Dedifferentiated amniotic fluid mesenchymal stem cell (primary cell): ENCODE measurements around the gene CPNE7.

Experiments used
- DNase-seq: peaks from one replicate; pipeline ENCODE4 v3.0.0-alpha.2; 2016; ENCODE audit errors: extremely low spot score

The CPNE7 gene

GRCh38 chr16:89602952-89603590 lies 27.5 kb downstream of the CPNE7 start:
- no peak for DNase-seq

DNA sequence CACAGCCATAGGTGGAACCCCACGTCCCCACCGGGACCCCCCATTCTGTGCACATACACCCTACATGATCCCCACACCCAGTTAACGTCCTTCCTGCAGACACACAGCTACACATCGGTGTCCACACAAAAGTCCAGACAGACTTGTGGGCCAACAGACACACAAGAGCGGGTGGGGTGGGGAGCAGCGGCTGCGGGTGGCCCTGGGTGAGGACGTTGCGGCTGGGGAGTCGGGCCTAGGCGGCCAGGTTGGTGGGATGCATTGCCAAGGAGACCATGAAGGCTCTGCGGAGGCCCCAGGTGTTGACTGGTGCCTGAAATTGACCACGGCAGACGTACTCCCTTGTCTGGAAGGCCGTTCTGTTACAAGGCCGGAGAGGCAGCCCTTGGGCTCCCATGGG lies 29.2 kb downstream of the CPNE7 start:
- no peak for DNase-seq

- no peak for DNase-seq
These were observed 29.8 kb downstream of the CPNE7 start for GRCh38 chr16:89605186-89605970.

DNA sequence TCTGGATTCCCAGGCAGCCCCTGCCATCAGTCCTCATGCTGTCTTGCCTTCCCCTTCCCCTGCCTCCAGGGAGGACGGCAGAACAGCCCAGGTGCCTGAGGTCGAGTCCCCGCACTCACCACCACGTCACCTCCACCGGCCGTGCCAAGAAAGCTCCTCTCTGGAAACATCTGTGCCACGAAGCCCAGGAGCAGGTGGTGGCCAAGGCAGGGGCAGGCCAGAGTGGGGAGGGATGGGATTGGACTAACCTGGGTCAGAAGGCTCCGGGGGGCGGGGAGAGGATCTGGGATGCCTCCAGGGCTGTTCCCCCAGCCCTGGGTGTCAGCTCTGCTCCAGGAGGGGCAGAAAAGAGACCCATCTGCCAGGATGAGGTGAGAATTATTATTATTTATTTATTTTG lies 30.4 kb downstream of the CPNE7 start:
- DNase-seq: no peak

DNA sequence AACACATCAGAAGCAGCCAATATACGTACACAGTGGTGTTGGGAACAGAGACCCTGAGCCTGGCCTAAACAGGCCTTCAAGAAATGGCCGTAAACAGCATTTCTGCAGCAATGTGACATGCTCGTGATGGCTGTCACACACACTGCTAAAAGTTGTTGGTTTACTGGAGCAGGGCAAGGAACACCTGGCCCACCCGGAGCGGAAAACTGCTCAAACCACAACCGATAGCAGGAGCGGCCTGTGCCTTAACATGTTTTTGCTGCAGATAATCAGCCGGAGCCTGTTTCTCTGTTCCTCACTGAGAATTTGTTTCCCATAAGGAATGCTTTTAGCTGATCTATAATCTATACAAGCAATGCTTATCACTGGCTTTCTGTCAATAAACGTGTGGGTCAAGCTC lies 31.9 kb downstream of the CPNE7 start:
- DNase-seq: no peak

DNA sequence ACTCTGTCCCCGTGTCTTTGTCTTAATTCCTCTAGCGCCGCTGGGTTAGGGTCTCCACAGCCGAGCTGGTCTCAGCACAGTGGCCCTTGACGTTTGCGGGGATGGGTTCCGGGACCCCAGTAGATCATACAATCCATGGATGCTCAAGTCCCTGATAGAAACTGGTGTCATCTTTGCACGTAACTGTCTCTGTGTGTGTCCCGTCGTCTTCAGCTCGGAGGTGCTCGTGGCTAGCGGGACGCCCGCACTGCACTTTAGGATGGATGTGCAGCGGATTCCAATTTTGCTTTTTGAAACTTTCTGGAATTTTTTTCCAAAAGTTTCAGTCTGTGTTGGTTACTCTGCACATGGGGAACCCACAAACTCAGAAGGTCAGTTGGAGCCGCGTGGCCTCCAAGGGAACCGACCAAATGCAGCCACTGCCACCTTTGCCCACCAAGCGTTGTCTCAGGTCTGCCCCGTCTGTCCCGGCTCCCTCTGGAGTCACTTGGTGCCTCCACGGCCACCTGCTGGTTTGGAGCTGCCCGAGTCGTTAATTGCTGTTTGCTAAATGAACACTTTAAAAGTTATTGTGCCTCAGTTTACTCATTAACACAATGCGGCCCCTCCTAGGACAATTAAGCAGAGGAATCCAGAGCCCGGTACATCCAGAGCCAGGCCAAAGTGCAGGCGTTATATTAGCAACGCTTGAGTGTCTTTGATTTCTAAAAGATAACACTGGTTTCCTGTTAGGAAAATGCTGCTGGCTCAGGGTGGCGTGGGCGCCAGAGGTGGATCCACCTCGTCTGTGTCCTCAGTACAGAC lies 32.6 kb downstream of the CPNE7 start:
- DNase-seq: no peak

- DNase-seq: no peak
These were observed 34.5 kb downstream of the CPNE7 start for GRCh38 chr16:89610108-89610453.

- DNase-seq: no peak
These were observed 37.0 kb downstream of the CPNE7 start for GRCh38 chr16:89612415-89613166.

GRCh38 chr16:89613231-89613953 lies 37.8 kb downstream of the CPNE7 start, which contains the start of gene DPEP1:
DPEP1 (plus strand) TSS chr16:89613642; CDS start chr16:89630411, 16,769 bp downstream.
- DNase-seq: no peak

- DNase-seq: no peak
These were observed 38.4 kb downstream of the CPNE7 start for GRCh38 chr16:89613954-89614459.

GRCh38 chr16:89615176-89615575 lies 39.6 kb downstream of the CPNE7 start:
- DNase-seq: no peak

DNA sequence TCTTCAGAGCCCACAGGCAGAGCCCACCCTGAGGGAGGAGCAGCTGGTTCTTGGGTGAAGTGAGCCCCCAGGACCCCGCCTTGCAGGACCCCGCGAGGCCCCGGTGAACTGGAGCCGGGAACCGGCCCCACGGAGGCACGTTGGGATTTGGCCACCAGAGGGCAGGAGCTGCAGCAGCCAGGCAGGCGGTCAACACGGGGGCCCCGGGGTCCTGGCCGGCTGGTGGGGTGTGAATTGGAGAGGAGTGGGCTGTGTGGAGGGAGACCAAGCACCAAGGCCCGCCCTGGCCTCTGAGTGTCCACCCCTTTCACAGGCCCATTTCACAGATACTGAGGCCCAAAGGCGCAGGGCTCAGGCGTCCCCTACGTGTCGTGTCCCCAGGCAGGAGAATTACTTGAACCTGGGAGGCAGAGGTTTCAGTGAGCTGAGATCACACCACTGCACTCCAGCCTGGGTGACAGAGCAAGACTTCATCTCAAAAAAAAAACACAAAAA lies 40.1 kb downstream of the CPNE7 start:
- DNase-seq: no peak

- no peak for DNase-seq
These were observed 41.1 kb downstream of the CPNE7 start for GRCh38 chr16:89616623-89617022.

- DNase-seq: no peak
These were observed 41.5 kb downstream of the CPNE7 start for GRCh38 chr16:89617036-89617435.

GRCh38 chr16:89618109-89618998 lies 42.8 kb downstream of the CPNE7 start:
- no peak for DNase-seq

DNA sequence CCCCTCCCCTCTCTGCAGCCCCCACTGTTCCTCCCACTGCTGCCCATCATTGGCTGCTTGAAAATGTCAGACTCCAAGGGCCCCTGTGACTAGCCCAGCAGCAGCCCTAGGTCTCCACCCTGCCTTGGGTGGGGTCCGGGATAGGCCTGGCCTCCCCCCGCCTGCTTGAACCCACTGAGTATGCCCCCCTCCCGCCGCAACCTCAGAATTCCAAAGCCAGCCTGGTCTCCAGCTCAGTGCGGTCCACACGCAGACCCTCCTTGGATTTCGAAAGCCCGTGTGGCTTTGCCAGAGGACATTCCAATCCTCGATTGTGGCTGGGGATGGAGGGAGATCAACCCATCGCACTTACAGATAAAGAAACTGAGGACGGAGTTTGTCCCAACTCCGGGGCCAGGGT lies 44.3 kb downstream of the CPNE7 start:
- no peak for DNase-seq

- DNase-seq: no peak
These were observed 44.9 kb downstream of the CPNE7 start for GRCh38 chr16:89620406-89620841.

DNA sequence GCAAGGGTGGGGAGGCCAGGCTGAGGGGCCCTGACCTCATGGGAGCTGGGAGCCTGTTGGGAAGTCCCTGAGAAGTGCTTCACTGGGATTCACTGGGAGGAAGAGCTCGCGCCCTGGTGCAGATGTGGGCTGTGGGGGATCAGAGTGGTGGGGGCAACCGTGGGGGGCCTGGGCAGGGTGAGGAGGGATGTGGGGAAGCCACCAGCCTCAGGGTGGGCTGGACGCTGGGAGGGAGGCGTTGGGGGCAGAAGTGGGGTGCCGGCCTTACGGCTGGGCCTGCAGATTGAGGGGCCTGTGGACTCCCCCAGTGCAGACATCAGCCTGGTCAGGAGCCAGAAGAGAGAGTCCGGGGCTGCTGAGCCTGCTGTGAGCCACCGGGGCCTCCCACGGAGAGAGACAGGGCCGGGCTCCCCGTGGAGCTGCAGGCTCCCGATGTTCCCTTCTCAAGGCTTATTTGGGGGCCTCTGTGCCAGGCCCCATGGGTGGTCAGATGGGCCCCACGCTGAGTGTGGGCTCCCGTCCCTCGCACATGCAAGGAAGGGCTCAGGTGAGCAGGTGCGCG lies 45.7 kb downstream of the CPNE7 start:
- no peak for DNase-seq

DNA sequence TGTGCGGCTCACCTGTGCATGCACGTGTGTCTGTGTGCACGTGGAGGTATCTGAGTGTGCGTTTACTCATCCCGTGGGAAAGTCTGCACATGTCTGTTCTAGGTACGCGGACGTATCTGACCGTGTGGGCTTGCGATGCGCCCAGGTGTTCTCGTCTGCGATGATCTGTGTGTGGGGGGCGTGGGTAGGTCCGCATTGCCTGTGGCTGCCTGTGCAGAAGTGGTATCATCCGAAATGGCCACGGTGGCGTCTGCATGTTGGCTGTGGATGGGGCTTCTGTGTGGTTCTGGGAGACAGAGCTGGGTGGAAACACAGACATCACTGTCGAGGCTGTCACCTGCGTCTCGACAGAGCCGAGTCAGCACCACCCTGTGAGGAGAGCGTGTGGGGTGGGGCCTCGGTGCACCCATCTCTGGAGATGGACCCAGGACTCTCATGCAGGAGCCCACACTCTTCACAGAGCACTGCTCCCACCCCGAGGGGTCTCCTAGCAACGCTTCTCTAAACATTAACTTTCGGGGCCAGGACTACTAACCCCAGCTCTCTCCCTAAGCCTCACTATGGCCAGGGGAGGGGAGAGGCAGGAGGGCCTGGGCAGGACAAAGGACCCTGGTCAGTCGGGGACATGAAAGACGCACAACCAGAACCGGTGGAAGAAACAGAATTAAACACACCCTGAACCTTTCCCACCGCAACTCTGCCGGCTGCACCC lies 46.3 kb downstream of the CPNE7 start:
- DNase-seq: no peak
